GM12878 (cell line): Measurements from ENCODE around the gene SLX4. TPM values are rescaled to one million over a fixed set of nuclear protein-coding genes. Genes with fewer than 3 reads are reported as not detected.

Experiments
- ATAC-seq: fragments of 200-7000 bp; cut with Tn5 transposase; 3 replicates; pipeline ENCODE4 v1.9.1; 2020; ENCODE audit warnings: mild to moderate bottlenecking, moderate library complexity
- BruUV-seq: library from RNA; stranded (reverse); fragments of 400-500 nt; replicated peaks from 2 replicates; lab custom pipeline; 2021; lab: Mats Ljungman, UMichigan
- CTCF ChIA-PET: fragments of 300-600 bp; sonication (Branson Sonifier 250); formaldehyde crosslinking; extraction: SDS; loops from one replicate; lab custom pipeline; 2021; ENCODE audit warnings: inconsistent platforms; lab: Yijun Ruan, JAX
- POLR2A ChIA-PET: fragments of 350-600 bp; formaldehyde crosslinking; extraction: SDS; loops from one replicate; lab custom pipeline; 2021; ENCODE audit warnings: inconsistent platforms; lab: Charles Lee
- RAD21 ChIA-PET: fragments of 300-600 bp; sonication (Branson Sonifier 250); formaldehyde crosslinking; loops from one replicate; lab custom pipeline; 2023; ENCODE audit warnings: antibody characterized with exemption; ENCODE audit not compliant: unreplicated experiment; lab: Charles Lee
- SMC1A ChIA-PET: fragments of 300-600 bp; sonication (Branson Sonifier 250); formaldehyde crosslinking; loops from one replicate; lab custom pipeline; 2023; ENCODE audit not compliant: unreplicated experiment, uncharacterized antibody; lab: Charles Lee
- DNase-seq: peaks from one replicate; pipeline ENCODE4 v3.0.0-alpha.2; 2011; ENCODE audit warnings: low read depth, low spot score
- FAIRE-seq: peaks from 3 replicates; lab custom pipeline; 2011; peaks lifted over from hg19 to GRCh38; lab: Jason Lieb, UNC
- H2AFZ ChIP-seq: 2 replicates; pipeline ENCODE4 v1.6.0; 2011; ENCODE audit warnings: low read depth, low read length, control low read depth; ENCODE audit not compliant: control insufficient read depth
- H3K27ac ChIP-seq: 2 replicates; pipeline ENCODE4 v1.5.1; 2011; ENCODE audit warnings: control low read depth; ENCODE audit not compliant: control insufficient read depth, insufficient read depth
- H3K27me3 ChIP-seq, 2 experiments: replicated peaks in 1 of 2; 2 replicates each; pipeline versions ENCODE4 v1.6.0 to v1.6.1; 2011; ENCODE audit warnings: low read length in 1 of 2; ENCODE audit not compliant: control insufficient read depth in 2 of 2, insufficient read depth in 2 of 2
- H3K36me3 ChIP-seq, 2 experiments: 2 replicates each; pipeline ENCODE4 v1.5.1; 2011; ENCODE audit warnings: low read length in 1 of 2; ENCODE audit not compliant: control insufficient read depth in 2 of 2, insufficient read depth in 2 of 2
- H3K4me1 ChIP-seq: 2 replicates; pipeline ENCODE4 v1.6.1; 2011; ENCODE audit warnings: mild to moderate bottlenecking, low read length, moderate library complexity, mixed read lengths; ENCODE audit not compliant: control insufficient read depth, insufficient read depth
- H3K4me2 ChIP-seq: 2 replicates; pipeline ENCODE4 v1.6.0; 2011; ENCODE audit warnings: control low read depth; ENCODE audit not compliant: control insufficient read depth, insufficient read depth
- H3K4me3 ChIP-seq: fragments of 200-600 bp; sonication (generic); 2 replicates; pipeline ENCODE4 v1.5.1; 2016
- H3K79me2 ChIP-seq: 2 replicates; pipeline ENCODE4 v1.6.0; 2011; ENCODE audit warnings: low read length; ENCODE audit not compliant: control insufficient read depth, insufficient read depth
- H3K9ac ChIP-seq: 2 replicates; pipeline ENCODE4 v1.8.0; 2011; ENCODE audit warnings: low read length, control low read depth, mixed read lengths; ENCODE audit not compliant: control insufficient read depth, insufficient read depth
- H3K9me3 ChIP-seq: replicated peaks from 3 replicates; pipeline ENCODE4 v1.5.1; 2011; ENCODE audit warnings: mild to moderate bottlenecking, low read length; ENCODE audit not compliant: control insufficient read depth, insufficient read depth
- H4K20me1 ChIP-seq: 2 replicates; pipeline ENCODE4 v1.6.0; 2011; ENCODE audit not compliant: control insufficient read depth, insufficient read depth
- BHLHE40 ChIP-seq, 2 experiments: fragments of 450-650 bp in 1 of 2; IDR thresholded peaks; 2 replicates each; pipeline ENCODE4 v1.6.1; 2011 to 2017; ENCODE audit warnings: low read depth in 2 of 2, borderline replicate concordance in 1 of 2, improper control_type of control experiment in 1 of 2, low read length in 1 of 2, mild to moderate bottlenecking in 1 of 2
- CBX5 ChIP-seq: sonication (generic); IDR thresholded peaks from 2 replicates; pipeline ENCODE4 v1.6.1; 2016; ENCODE audit warnings: low read depth, moderate library complexity, mild to moderate bottlenecking, inconsistent platforms
- EED ChIP-seq: sonication (generic); IDR thresholded peaks from 2 replicates; pipeline ENCODE4 v1.6.1; 2016; ENCODE audit warnings: antibody characterized with exemption, low read depth
- ELK1 ChIP-seq: IDR thresholded peaks from 2 replicates; pipeline ENCODE4 v1.6.1; 2012; ENCODE audit warnings: low read depth, low read length, improper control_type of control experiment
- FOXM1 ChIP-seq: IDR thresholded peaks from 2 replicates; pipeline ENCODE4 v1.6.1; 2012; ENCODE audit warnings: low read depth, mild to moderate bottlenecking, inconsistent platforms, low read length, moderate library complexity
- GABPA ChIP-seq: IDR thresholded peaks from 2 replicates; pipeline ENCODE4 v1.6.1; 2014; ENCODE audit warnings: antibody characterized with exemption, low read depth, mild to moderate bottlenecking, inconsistent platforms
- KAT2A ChIP-seq: conservative IDR thresholded peaks from 2 replicates; pipeline ENCODE4 v1.6.1; 2011; ENCODE audit warnings: low read depth, low read length; ENCODE audit not compliant: control insufficient read depth
- MEF2A ChIP-seq: IDR thresholded peaks from 2 replicates; pipeline ENCODE4 v1.6.1; 2011; ENCODE audit warnings: low read depth, mild to moderate bottlenecking, low read length, moderate library complexity; ENCODE audit not compliant: insufficient read depth
- MEF2B ChIP-seq: fragments of 450-650 bp; IDR thresholded peaks from 2 replicates; pipeline ENCODE4 v1.6.1; 2018; ENCODE audit warnings: mild to moderate bottlenecking, moderate library complexity; ENCODE audit not compliant: partially characterized antibody, poor library complexity, severe bottlenecking
- RCOR1 ChIP-seq: conservative IDR thresholded peaks from 2 replicates; pipeline ENCODE4 v1.6.1; 2012; ENCODE audit warnings: low read depth, low read length, improper control_type of control experiment
- RFX5 ChIP-seq: IDR thresholded peaks from 2 replicates; pipeline ENCODE4 v1.6.1; 2011; ENCODE audit warnings: low read depth, low read length, improper control_type of control experiment
- RUNX3 ChIP-seq: IDR thresholded peaks from 2 replicates; pipeline ENCODE4 v1.6.1; 2012; ENCODE audit warnings: low read length, inconsistent platforms
- SMAD5 ChIP-seq: IDR thresholded peaks from 2 replicates; pipeline ENCODE4 v1.6.1; 2016; ENCODE audit warnings: antibody characterized with exemption, low read depth
- SPI1 ChIP-seq: IDR thresholded peaks from 2 replicates; pipeline ENCODE4 v1.6.1; 2011; ENCODE audit warnings: low read depth, mild to moderate bottlenecking, low read length, moderate library complexity, borderline replicate concordance; ENCODE audit not compliant: insufficient read depth
- STAT1 ChIP-seq: fragments of 450-650 bp; conservative IDR thresholded peaks from 2 replicates; pipeline ENCODE4 v1.6.1; 2014; ENCODE audit warnings: antibody characterized with exemption, mild to moderate bottlenecking
- ZBTB40 ChIP-seq: fragments of 450-650 bp; IDR thresholded peaks from 2 replicates; pipeline ENCODE4 v1.6.1; 2016; ENCODE audit warnings: mild to moderate bottlenecking, moderate library complexity, borderline replicate concordance
- ZNF622 ChIP-seq: fragments of 450-650 bp; IDR thresholded peaks from 2 replicates; pipeline ENCODE4 v1.6.1; 2017; ENCODE audit warnings: mild to moderate bottlenecking, inconsistent platforms
- WGBS: methylation state at CpG from one replicate; pipeline ENCODE4 v1.1.6; 2016; ENCODE audit warnings: low lambda C conversion rate; ENCODE audit not compliant: insufficient replicate concordance, insufficient coverage; ENCODE audit errors: missing lambda C conversion rate; 5-methylcytosine and 5-hydroxymethylcytosine counted together
- in situ Hi-C: fragments of 300-500 bp; cut with MboI; formaldehyde crosslinking; loops from 9 replicates; pipeline ENCODE4 v1.14.3; 2018; ENCODE audit warnings: mixed read lengths
- intact Hi-C: fragments of 100-400 bp; cut with micrococcal nuclease; formaldehyde crosslinking; loops from one replicate; pipeline ENCODE4 v1.14.2; 2022; ENCODE audit not compliant: unreplicated experiment
- polyA plus RNA-seq, 11 experiments: library from polyadenylated mRNA; depleted of rRNA in 4 of 11; unstranded in 6 of 11; stranded (reverse) in 5 of 11; fragments of >200 nt; fragmentation: Nextera tagmentation in 4 of 11; fragmentation: Illumina TruSeq in 1 of 11; extraction: Ambion mirVana in 4 of 11; extraction: Trizol in 1 of 11; gene quantifications; 1 replicate in 1 of 11; 2 replicates in 10 of 11; pipeline versions ENCODE4 v1.2.1 to v1.2.3, GENCODE V29; 2011 to 2016; ENCODE audit warnings: inconsistent platforms in 2 of 11, missing spikeins in 2 of 11, low read depth in 1 of 11
- total RNA-seq, 4 experiments: library from RNA; depleted of rRNA in 3 of 4; stranded (reverse); fragments of >200 nt in 3 of 4; fragmentation: Illumina TruSeq in 1 of 4; extraction: Trizol in 1 of 4; gene quantifications; 2 replicates each; pipeline versions ENCODE4 v1.2.1 to v1.2.3, GENCODE V29; 2013 to 2021

SLX4 gene
- total and polyA plus RNA-seq, 10 of the 15 experiments (the other 5 are each of a cell fraction or from before 2014, with no cell fraction given) = 0.18 to 12.3 (median 4.8) TPM

GRCh38 chr16:3609895-3610697 lies 1.3 kb downstream of the SLX4 start:
- Histone ChIP-seq H3K79me2 (peaks cover 45% of the 10 kb centered on the region), H2AFZ (no peak overlapping the region; the same call in 1 of the 2 replicates), H3K9ac (peak overlapping the region; percentile 92), H3K27ac (peak overlapping the region; percentile 88), H3K4me2 (peak overlapping the region; percentile 61), H4K20me1 (no peaks in the 10 kb centered on the region), H3K27me3 (no peaks in the 10 kb centered on the region), H3K4me1 (peaks cover 28% of the 10 kb centered on the region), H3K4me3 (peak overlapping the region; percentile 96), H3K36me3 (peaks cover 0 to 2% of the 10 kb centered on the region in 2 experiments; a peak in 1 of 4 replicates), H3K9me3 (no peaks in the 10 kb centered on the region)
- POLR2A ChIA-PET = interaction anchor here (0.6 to 1.1 kb wide), 4 partner anchors 9 to 30 kb away, joined by 3 to 9 read pairs (median 4); no protein-coding TSS in a partner anchor
- BruUV-seq = no TSS peak
- WGBS = 39% methylated on average over 14 of the region's 14 CpGs
- RAD21 ChIA-PET = no interaction called here
- SMC1A ChIA-PET = interaction anchor here (0.6 kb wide), 1 partner anchor 37 kb away, joined by 3 read pairs; no protein-coding TSS in a partner anchor
- TF ChIP-seq CBX5 (no peak), FOXM1 (no peak), ZNF622 (no peak), BHLHE40 (IDR thresholded peaks at IDR 0.05; ENCODE audit: borderline replicate concordance in 1 of 2, low read depth in 2 of 2, low read length in 1 of 2) (no peak), ZBTB40 (no peak), RUNX3 (no peak), STAT1 (no peak), GABPA (no peak), ELK1 (no peak), RFX5 (no peak), KAT2A (no peak), MEF2B (no peak), SMAD5 (no peak), EED (peak; percentile 33; the same call in 1 of the 2 replicates), SPI1 (peak; percentile 78), MEF2A (no peak), RCOR1 (no peak)
- CTCF ChIA-PET = no interaction called here
- ATAC-seq (no peak), FAIRE-seq (no peak), DNase-seq (no peak)
- intact Hi-C loops (no loop called here), in situ Hi-C loops (no loop called here)
